ENCODE results near the gene EFHC1. TPM values are rescaled to one million over a fixed set of nuclear protein-coding genes. Genes with fewer than 3 reads are reported as not detected.

Gene EFHC1
- total and polyA plus RNA-seq, 2 experiments from 2014 or later: 24.3 to 28.0 TPM

GRCh38 chr6:52506476-52506875, 86.3 kb downstream of the EFHC1 start (continued):
- no peak for TF ChIP-seq REST (IDR thresholded peaks at IDR 0.05; ENCODE audit: unreplicated experiment)
- no peak for TF ChIP-seq EZH2phosphoT487 (IDR thresholded peaks at IDR 0.05; ENCODE audit: unreplicated experiment)
- TF ChIP-seq CREB1 (CRISPR knock-in tag; IDR thresholded peaks at IDR 0.05; ENCODE audit: low read depth): no peak
- no peak for TF ChIP-seq JUNB (IDR thresholded peaks at IDR 0.05; ENCODE audit: unreplicated experiment)
- no peak for TF ChIP-seq CTCF (conservative IDR thresholded peaks at IDR 0.05; ENCODE audit: low read depth in 2 of 2)
- no peak for TF ChIP-seq POLR2AphosphoS5 (IDR thresholded peaks at IDR 0.05; ENCODE audit: low read depth)
- no peak for TF ChIP-seq EZH2 (IDR thresholded peaks at IDR 0.05; ENCODE audit: low read depth, unreplicated experiment)
- TF ChIP-seq STAT1 (IDR thresholded peaks at IDR 0.05; ENCODE audit: unreplicated experiment): no peak
- no peak for TF ChIP-seq NANOG (IDR thresholded peaks at IDR 0.05; ENCODE audit: borderline replicate concordance)

GRCh38 chr6:52507557-52508260, 87.6 kb downstream of the EFHC1 start:
- ATAC-seq (no peak), DNase-seq (ENCODE audit: low spot score) (no peak)
- peaks cover 22% of the 10 kb centered on the region for H3K4me1 Mint-ChIP-seq
- Histone ChIP-seq H3K79me2 (replicated peaks; ENCODE audit: insufficient read depth) (no peaks in the 10 kb centered on the region), H3K4me2 (no peak overlapping the region), H3K27ac (ENCODE audit: low read depth) (no peak overlapping the region), H3K4me1 (ENCODE audit: insufficient read depth) (peaks cover 6% of the 10 kb centered on the region), H3K4me3 (no peak overlapping the region), H4K20me1 (replicated peaks; ENCODE audit: insufficient read depth) (0 out of 2 replicates have a peak, but pooled peaks cover 2% of the 10 kb centered on the region), H2AFZ (no peak overlapping the region), H3K9me2 (ENCODE audit: insufficient read depth) (no peaks in the 10 kb centered on the region), H3K27me3 (ENCODE audit: insufficient read depth) (no peaks in the 10 kb centered on the region), H3K36me3 (ENCODE audit: insufficient read depth) (no peaks in the 10 kb centered on the region), H3F3A (replicated peaks; ENCODE audit: low read depth) (no peaks in the 10 kb centered on the region)
- no peaks in the 10 kb centered on the region for H3K9me3 Mint-ChIP-seq
- H3K4me3 Mint-ChIP-seq: no peak overlapping the region
- H3K27me3 Mint-ChIP-seq (ENCODE audit: insufficient read depth, low read depth, poor library complexity): peaks cover 8% of the 10 kb centered on the region
- H3K27ac Mint-ChIP-seq: peak overlapping the region; percentile 71; the same call in 1 of the 2 replicates
- peaks cover 29% of the 10 kb centered on the region for H3K36me3 Mint-ChIP-seq (ENCODE audit: low read depth)
- TF ChIP-seq CREB1 (CRISPR knock-in tag; IDR thresholded peaks at IDR 0.05; ENCODE audit: low read depth): no peak
- TF ChIP-seq CTCF (conservative IDR thresholded peaks at IDR 0.05; ENCODE audit: low read depth in 2 of 2): no peak
- no peak for TF ChIP-seq NANOG (IDR thresholded peaks at IDR 0.05; ENCODE audit: borderline replicate concordance)
- no peak for TF ChIP-seq ZNF331 (CRISPR knock-in tag; IDR thresholded peaks at IDR 0.05; ENCODE audit: low read depth)
- no peak for TF ChIP-seq POLR2AphosphoS5 (IDR thresholded peaks at IDR 0.05; ENCODE audit: low read depth)
- no peak for TF ChIP-seq EZH2 (IDR thresholded peaks at IDR 0.05; ENCODE audit: low read depth, unreplicated experiment)

Measured in GM23338 (cell line).